SK-N-SH treated with all-trans-retinoic acid at 6 μM for 48 hours (cell line): ENCODE results near the gene PSG1.
"Not testable (repeated sequence)": the region's sequence is repeated elsewhere in the genome, so short reads cannot be mapped to it uniquely, and the experiment has no call there.

ENCODE experiments used
- ARNTL ChIP-seq: fragments of 450-650 bp; formaldehyde crosslinking; IDR thresholded peaks from 2 replicates; pipeline ENCODE4 v1.5.0; 2020; ENCODE audit warnings: low read depth, mild to moderate bottlenecking, moderate library complexity, borderline replicate concordance
- BACH2 ChIP-seq: fragments of 250-450 bp; sonication (Bioruptor Pico); IDR thresholded peaks from 2 replicates; pipeline ENCODE4 v1.9.0; 2021; ENCODE audit warnings: mild to moderate bottlenecking, borderline replicate concordance
- GLIS3 ChIP-seq: fragments of 250-450 bp; sonication (Bioruptor Pico); IDR thresholded peaks from 2 replicates; pipeline ENCODE4 v1.5.0; 2020; ENCODE audit warnings: mild to moderate bottlenecking, moderate library complexity
- PPARA ChIP-seq: fragments of 250-450 bp; sonication (Bioruptor Pico); IDR thresholded peaks from 2 replicates; pipeline ENCODE4 v1.5.0; 2020; ENCODE audit warnings: mild to moderate bottlenecking, borderline replicate concordance
- SNAI2 ChIP-seq: fragments of 250-450 bp; sonication (Bioruptor Pico); IDR thresholded peaks from 2 replicates; pipeline ENCODE4 v1.5.0; 2020; ENCODE audit warnings: mild to moderate bottlenecking, moderate library complexity
- ZFP3 ChIP-seq: fragments of 250-450 bp; sonication (Bioruptor Pico); IDR thresholded peaks from 2 replicates; pipeline ENCODE4 v1.5.0; 2020; ENCODE audit warnings: mild to moderate bottlenecking, moderate library complexity
- ZNF8 ChIP-seq: fragments of 450-650 bp; formaldehyde crosslinking; IDR thresholded peaks from 2 replicates; pipeline ENCODE4 v1.5.0; 2020; ENCODE audit warnings: mild to moderate bottlenecking, moderate library complexity
- TF ChIP-seq, protein P1 (sequence below): fragments of 250-450 bp; sonication (Bioruptor Pico); IDR thresholded peaks from 2 replicates; pipeline ENCODE4 v1.5.0; 2020; ENCODE audit warnings: mild to moderate bottlenecking, moderate library complexity
- TF ChIP-seq, protein P2 (sequence below): fragments of 250-450 bp; sonication (Bioruptor Pico); IDR thresholded peaks from 2 replicates; pipeline ENCODE4 v1.5.1; 2020; ENCODE audit warnings: low read depth, mild to moderate bottlenecking, moderate library complexity

DNA sequence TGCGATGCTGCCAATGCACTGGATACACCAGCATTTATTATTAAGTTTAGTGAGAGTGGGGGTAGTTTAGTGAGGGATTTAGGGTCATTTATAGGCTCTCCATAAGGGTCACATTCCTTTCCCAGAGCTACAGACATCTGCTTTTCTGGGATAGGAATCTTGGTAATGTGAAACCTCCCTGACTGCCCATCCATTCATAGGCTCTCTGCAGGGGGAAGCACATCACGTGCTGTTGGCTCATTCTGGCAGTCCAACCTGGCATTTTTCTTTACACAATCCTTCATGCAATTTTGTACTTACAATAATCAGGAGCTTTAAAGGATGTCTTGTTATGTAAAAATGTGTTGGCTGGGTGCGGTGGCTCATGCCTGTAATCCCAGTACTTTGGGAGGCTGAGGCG lies 21.0 kb upstream of the PSG1 start:
- TF ChIP-seq, protein P1, sequence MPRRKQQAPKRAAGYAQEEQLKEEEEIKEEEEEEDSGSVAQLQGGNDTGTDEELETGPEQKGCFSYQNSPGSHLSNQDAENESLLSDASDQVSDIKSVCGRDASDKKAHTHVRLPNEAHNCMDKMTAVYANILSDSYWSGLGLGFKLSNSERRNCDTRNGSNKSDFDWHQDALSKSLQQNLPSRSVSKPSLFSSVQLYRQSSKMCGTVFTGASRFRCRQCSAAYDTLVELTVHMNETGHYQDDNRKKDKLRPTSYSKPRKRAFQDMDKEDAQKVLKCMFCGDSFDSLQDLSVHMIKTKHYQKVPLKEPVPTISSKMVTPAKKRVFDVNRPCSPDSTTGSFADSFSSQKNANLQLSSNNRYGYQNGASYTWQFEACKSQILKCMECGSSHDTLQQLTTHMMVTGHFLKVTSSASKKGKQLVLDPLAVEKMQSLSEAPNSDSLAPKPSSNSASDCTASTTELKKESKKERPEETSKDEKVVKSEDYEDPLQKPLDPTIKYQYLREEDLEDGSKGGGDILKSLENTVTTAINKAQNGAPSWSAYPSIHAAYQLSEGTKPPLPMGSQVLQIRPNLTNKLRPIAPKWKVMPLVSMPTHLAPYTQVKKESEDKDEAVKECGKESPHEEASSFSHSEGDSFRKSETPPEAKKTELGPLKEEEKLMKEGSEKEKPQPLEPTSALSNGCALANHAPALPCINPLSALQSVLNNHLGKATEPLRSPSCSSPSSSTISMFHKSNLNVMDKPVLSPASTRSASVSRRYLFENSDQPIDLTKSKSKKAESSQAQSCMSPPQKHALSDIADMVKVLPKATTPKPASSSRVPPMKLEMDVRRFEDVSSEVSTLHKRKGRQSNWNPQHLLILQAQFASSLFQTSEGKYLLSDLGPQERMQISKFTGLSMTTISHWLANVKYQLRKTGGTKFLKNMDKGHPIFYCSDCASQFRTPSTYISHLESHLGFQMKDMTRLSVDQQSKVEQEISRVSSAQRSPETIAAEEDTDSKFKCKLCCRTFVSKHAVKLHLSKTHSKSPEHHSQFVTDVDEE (CRISPR knock-in tag): not testable (repeated sequence)
- not testable (repeated sequence) for TF ChIP-seq SNAI2; PPARA (CRISPR knock-in tag); ARNTL (CRISPR knock-in tag); GLIS3; BACH2 (CRISPR knock-in tag); ZNF8 (CRISPR knock-in tag); ZFP3 (CRISPR knock-in tag)
- TF ChIP-seq, protein P2, sequence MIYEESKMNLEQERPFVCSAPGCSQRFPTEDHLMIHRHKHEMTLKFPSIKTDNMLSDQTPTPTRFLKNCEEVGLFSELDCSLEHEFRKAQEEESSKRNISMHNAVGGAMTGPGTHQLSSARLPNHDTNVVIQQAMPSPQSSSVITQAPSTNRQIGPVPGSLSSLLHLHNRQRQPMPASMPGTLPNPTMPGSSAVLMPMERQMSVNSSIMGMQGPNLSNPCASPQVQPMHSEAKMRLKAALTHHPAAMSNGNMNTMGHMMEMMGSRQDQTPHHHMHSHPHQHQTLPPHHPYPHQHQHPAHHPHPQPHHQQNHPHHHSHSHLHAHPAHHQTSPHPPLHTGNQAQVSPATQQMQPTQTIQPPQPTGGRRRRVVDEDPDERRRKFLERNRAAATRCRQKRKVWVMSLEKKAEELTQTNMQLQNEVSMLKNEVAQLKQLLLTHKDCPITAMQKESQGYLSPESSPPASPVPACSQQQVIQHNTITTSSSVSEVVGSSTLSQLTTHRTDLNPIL (CRISPR knock-in tag): not testable (repeated sequence)
